ENCODE measurements around the gene PRKAB2. TPM values are rescaled to one million over a fixed set of nuclear protein-coding genes. Genes with fewer than 3 reads are reported as not detected.

The PRKAB2 gene
- total RNA-seq, 1 experiment from 2014 or later, result 17.8 TPM

DNA sequence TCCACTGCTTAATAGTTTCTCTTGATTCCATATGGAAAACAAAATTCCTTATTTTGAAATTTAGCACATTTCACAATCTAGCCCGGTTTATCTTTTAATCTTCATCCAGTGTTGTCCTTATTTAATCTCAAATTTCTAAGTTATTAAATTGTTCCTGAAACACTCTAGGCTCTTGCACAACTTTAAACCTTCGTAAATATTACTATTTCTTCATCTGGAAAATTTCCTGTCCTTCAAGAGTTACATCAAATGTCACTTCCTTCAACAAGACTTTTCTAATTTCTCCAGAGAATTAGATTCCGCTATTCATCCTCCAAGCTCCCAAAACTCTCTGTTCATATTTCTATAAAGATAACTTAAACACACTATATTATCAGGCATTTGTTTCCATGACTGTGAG, 46.3 kb upstream of the PRKAB2 start:
- WGBS (ENCODE audit: extremely low coverage, insufficient read length, low lambda C conversion rate), result 100% methylated on average over 1 of the region's 3 CpGs
- no peak for TF ChIP-seq CTCF (conservative IDR thresholded peaks at IDR 0.05)

More for the DNA sequence above, 46.3 kb upstream of the PRKAB2 start:
- DNase-seq, result no peak
- Histone ChIP-seq H2BK12ac (ENCODE audit: insufficient read length, low read depth, low read length) (no peak overlapping the region), H3K4me1 (ENCODE audit: insufficient read depth, low read length) (peaks cover 2% of the 10 kb centered on the region; the same call in 1 of the 2 replicates), H2BK5ac (ENCODE audit: insufficient read length, low read length) (no peak overlapping the region), H3K4me2 (ENCODE audit: insufficient read depth, insufficient read length, low read length) (no peak overlapping the region), H2BK15ac (ENCODE audit: low read depth, low read length) (no peak overlapping the region), H3T11ph (ENCODE audit: low read length) (no peak overlapping the region), H3K79me2 (ENCODE audit: insufficient read depth, low read length) (no peaks in the 10 kb centered on the region), H3K9me3 (ENCODE audit: control insufficient read depth, low read depth, low read length) (no peaks in the 10 kb centered on the region), H3K9ac (ENCODE audit: extremely low read depth, insufficient read length, low read length) (no peak overlapping the region), H3K27ac (ENCODE audit: insufficient read length, low read depth, low read length) (no peak overlapping the region), H2AFZ (ENCODE audit: low read length) (no peak overlapping the region), H3K23ac (ENCODE audit: insufficient read length, low read depth, low read length) (no peak overlapping the region), H4K5ac (ENCODE audit: insufficient read length, low read depth, low read length) (no peak overlapping the region), H4K91ac (ENCODE audit: insufficient read length, low read depth, low read length) (no peak overlapping the region), H3K4ac (ENCODE audit: low read depth, low read length) (no peak overlapping the region), H3K56ac (ENCODE audit: insufficient read length, low read depth, low read length) (no peak overlapping the region), H3K14ac (ENCODE audit: insufficient read depth, low read length) (no peak overlapping the region), H4K20me1 (ENCODE audit: control insufficient read depth, insufficient read depth, insufficient read length) (no peaks in the 10 kb centered on the region), H4K8ac (replicated peaks; ENCODE audit: insufficient read length, low read depth, low read length) (no peak overlapping the region), H3K23me2 (ENCODE audit: insufficient read length, low read depth, low read length, poor library complexity, severe bottlenecking) (no peaks in the 10 kb centered on the region), H3K79me1 (ENCODE audit: insufficient read depth, low read depth, low read length, poor library complexity, severe bottlenecking) (no peaks in the 10 kb centered on the region), H2AK5ac (ENCODE audit: insufficient read length, low read length) (no peak overlapping the region), H2BK120ac (ENCODE audit: low read depth, low read length, poor library complexity, severe bottlenecking) (no peak overlapping the region), H3K18ac (ENCODE audit: insufficient read length, low read depth, low read length) (no peak overlapping the region), H2BK20ac (ENCODE audit: low read depth, low read length, poor library complexity, severe bottlenecking) (no peak overlapping the region), H3K27me3 (ENCODE audit: insufficient read depth, low read length) (no peaks in the 10 kb centered on the region)
- peaks cover 2% of the 10 kb centered on the region for H3K27me3 Mint-ChIP-seq (ENCODE audit: low read depth)
- peaks cover 6% of the 10 kb centered on the region in 2 experiments for H3K4me1 Mint-ChIP-seq
- no peaks in the 10 kb centered on the region for H3K9me3 Mint-ChIP-seq
- H3K36me3 Mint-ChIP-seq (ENCODE audit: insufficient read depth in 1 of 3, low read depth in 3 of 3), result no peaks in the 10 kb centered on the region
- H3K4me3 Mint-ChIP-seq, result no peak overlapping the region
- H3K27ac Mint-ChIP-seq, result no peak overlapping the region
